HG03460 (cell line): ENCODE results near the gene GJC1.
"Not testable (repeated sequence)": the region's sequence is repeated elsewhere in the genome, so short reads cannot be mapped to it uniquely, and the experiment has no call there.

Experiments used
- ATAC-seq: cut with Tn5 transposase; IDR thresholded peaks from one replicate; pipeline ENCODE4 v1.9.1; 2021; ENCODE audit not compliant: unreplicated experiment

GJC1 gene

DNA sequence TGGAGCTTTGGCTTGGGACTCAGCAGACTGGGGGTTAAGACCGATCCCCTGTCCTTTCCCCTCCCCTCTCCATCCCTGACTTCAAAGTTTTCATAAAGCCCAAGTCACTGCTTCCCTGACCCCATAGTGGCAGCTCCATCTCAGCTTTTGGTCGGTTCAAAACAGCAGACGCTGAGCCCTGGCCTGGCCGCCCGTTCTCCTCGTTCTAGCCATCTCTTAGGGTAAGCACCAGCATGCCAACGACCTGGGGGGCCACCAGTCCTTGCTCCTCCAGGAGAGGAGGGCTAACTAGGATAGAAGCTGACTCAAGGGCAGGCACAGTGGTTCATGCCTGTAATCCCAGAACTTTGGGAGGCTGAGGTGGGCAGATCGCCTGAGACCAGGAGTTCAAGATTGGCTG, 16.1 kb upstream of the GJC1 start:
- no peak for ATAC-seq

DNA sequence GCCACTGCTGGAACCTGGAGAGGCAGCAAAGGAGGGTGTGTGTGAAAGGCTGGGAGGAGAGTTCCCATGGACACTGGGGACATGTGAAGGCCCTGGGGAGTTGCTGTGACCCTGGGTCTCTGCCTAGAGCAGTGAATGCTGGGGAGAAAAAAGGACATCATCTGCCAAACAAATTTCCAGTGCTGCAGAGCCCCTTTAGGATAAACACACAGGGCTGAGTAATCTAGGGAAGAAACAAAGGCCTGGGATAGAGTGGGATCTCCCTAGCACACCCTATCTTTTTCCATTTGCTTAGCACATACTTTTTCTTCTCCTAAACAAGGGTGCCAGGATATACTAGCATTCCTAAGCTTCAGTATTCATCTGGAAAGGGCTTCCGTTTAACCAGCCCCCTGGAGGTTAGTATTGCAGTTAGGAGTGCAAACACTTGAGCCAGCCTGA, 14.3 kb upstream of the GJC1 start:
- no peak for ATAC-seq

- ATAC-seq, result no peak
Measured at GRCh38 chr17:44842748-44843147, 12.7 kb upstream of the GJC1 start.

DNA sequence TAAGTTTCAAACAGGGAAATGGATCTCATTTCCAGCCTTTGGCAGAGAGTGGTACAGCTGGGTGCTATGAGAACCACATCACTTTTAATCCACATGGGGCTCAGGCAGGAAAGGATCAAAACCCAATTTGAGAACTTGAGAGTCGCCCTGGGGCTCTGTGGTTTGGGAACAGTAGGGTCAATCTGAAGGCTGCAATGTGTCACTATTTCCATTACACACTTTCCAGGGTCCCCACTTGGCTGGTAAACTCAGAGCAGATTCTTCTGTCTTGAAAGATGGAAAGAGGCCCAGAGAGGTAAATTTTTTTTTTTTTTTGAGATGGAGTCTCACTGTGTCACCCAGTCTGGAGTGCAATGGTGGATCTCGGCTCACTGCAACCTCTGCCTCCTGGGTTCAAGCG, 10.8 kb upstream of the GJC1 start:
- no peak for ATAC-seq

DNA sequence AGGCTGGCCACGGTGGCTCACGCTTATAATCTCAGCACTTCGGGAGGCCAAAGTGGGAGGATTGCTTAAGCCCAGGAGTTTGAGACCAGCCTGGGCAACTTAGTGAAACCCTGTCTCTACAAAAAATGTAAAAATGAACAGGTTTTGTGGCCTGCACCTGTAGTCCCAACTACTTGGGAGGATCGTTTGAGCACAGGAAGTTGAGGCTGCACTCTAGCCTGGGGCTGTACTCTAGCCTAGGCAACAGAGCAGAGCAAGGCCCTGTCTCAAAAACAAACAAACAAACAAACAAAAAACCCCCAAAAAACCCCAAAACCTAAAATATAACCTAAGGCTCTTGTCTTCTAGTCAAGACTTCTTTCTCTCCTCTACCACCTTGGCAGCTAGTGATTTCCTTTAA, 10.2 kb upstream of the GJC1 start:
- ATAC-seq, result no peak

DNA sequence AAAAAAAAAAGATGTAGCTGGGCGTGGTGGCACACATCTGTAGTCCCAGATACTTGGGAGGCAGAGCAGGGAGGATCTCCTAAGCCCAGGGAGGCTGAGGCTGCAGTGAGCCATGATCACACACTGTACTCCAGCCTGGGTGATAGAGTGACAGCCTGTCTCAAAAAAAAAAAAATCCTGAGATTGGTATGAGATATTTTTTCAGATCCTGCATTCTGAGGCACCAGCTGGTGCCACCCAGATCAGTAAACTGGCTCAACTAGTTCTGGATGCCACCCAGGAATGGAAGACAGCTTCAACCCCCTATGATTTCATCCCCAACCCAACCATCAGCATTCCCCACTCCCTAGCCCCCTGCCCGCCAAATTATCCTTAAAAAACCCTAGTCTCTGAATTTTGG, 7.1 kb upstream of the GJC1 start:
- no peak for ATAC-seq

- ATAC-seq, result no peak
Measured at GRCh38 chr17:44832805-44833204, 2.7 kb upstream of the GJC1 start.

GRCh38 chr17:44831371-44831770, 1.3 kb upstream of the GJC1 start:
- no peak for ATAC-seq

DNA sequence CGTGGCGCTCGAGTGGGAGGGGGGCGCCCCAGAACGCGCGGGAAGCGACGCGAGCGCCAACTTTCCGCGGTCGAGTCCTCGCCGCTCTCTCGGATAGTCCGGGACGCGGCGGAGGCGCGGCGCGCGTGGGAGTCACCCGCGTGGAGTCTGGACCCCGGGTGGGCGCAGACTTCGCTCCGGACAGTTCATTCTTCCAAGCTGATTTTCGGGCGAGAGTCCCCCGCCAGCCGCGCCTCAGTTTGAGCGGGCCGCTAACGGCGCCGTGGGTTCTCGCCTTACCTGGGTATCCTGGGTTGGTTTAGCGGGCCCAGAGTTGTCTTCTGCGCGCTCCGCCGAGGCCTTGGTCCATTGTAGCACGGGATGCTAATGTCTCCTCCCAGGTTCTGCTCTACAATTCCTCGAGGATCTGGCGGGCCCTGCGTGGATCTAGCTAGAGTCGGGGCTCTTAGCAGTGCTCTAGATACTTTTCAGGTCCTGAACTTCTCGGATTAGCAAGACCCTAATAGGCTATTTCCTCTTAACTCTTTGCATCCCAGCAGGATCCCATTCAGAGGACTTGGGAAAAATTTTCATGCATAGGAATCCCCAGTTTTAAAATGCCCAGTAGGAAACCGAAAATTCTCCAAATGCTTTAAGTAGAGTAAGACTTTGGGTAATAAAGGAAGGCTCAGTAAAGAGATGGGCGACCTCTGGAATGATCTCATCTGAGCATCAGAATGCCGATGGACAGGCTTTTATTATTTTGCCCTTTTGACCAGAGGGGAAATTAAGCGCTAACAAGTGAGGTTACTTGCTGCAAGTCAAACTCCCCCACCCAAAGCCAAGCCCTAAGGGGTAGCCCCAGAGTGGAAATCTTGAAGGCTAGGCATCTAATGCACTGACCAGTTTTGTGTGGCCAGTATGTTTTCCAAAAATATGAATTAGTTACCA, 537 bp upstream of the GJC1 start:
- ATAC-seq, result no peak

- ATAC-seq, result no peak
Measured at GRCh38 chr17:44828919-44829522, 1.1 kb downstream of the GJC1 start.

DNA sequence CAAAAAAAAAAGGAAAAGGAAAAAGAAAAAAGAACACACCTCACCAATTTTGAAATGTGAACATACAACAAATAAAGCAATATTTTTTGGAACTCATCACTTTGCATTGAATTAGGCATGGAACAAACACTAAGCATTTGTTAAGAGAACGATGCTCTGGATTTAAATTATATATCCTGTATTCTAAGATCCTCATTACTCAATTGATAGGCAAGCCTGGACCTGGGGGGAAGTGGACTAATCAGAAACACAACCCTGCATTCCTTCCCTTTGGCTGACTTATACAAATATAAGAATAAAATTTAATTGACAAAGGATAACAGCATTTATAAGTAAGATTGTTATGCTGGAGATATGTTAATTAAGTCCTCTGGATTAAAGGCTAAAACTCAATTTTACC, 2.2 kb downstream of the GJC1 start:
- no peak for ATAC-seq

DNA sequence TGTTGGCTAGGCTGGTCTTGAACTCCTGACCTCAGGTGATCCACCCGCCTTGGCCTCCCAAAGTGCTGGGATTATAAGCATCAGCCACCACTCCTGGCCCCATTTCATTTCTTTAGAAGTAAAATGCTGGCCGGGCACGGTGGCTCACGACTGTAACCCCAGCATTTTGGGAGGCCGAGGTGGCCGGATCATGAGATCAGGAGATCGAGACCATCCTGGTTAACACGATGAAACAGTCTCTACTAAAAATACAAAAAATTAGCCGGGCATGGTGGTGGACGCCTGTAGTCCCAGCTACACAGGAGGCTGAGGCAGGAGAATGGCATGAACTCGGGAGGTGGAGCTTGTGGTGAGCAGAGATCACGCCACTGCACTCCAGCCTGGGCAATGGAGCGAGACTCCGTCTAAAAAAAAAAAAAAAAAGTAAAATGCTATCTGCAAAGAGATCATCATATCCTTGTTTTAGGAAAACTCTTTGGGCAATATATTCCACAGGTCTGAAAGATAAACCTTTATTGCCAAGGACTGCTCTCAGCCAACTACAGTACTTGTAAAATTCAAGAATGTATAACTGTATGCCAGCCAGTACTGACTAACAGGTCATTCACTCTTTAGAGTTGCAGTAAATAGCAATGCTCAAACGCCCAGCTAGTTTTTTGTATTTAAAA, 3.8 kb downstream of the GJC1 start:
- no peak for ATAC-seq

- not testable (repeated sequence) for ATAC-seq
Measured at GRCh38 chr17:44825236-44825635, 4.9 kb downstream of the GJC1 start.

- ATAC-seq, result no peak
Measured at GRCh38 chr17:44820631-44821212, 9.4 kb downstream of the GJC1 start.

DNA sequence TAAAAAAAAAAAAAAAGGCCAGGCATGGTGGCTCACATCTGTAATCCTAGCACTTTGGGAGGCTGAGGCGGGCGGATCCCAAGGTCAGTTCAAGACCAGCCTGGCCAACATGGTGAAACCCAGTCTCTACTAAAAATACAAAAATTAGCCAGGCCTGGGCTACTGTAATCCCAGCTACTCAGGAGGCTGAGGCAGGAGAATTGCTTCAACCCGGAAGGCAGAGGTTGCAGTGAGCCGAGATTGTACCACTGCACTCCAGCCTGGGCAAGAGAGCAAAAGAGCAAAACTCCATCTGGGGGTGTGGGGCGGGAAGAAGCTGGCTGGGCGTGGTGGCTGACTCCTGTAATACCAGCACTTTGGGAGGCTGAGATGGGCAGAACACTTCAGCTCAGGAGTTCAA, 11.6 kb downstream of the GJC1 start:
- not testable (repeated sequence) for ATAC-seq

DNA sequence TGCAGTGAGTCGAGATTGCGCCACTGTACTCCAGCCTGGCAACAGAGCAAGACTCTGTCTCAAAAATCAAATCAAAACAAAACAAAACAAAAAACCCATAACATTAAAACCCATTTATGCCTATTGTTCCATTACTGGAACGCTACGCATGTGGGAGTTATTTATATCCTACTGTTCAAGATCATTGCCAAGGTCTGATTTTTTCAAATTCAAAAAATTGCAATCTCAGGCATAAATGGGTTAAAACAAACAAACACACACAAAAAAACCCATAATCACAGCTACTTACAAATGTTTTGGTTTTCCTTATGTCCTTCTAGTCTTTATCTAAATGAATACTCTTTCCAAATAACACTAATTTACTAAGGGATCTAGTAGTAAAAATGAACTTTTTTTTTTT, 17.8 kb downstream of the GJC1 start:
- ATAC-seq, result no peak

DNA sequence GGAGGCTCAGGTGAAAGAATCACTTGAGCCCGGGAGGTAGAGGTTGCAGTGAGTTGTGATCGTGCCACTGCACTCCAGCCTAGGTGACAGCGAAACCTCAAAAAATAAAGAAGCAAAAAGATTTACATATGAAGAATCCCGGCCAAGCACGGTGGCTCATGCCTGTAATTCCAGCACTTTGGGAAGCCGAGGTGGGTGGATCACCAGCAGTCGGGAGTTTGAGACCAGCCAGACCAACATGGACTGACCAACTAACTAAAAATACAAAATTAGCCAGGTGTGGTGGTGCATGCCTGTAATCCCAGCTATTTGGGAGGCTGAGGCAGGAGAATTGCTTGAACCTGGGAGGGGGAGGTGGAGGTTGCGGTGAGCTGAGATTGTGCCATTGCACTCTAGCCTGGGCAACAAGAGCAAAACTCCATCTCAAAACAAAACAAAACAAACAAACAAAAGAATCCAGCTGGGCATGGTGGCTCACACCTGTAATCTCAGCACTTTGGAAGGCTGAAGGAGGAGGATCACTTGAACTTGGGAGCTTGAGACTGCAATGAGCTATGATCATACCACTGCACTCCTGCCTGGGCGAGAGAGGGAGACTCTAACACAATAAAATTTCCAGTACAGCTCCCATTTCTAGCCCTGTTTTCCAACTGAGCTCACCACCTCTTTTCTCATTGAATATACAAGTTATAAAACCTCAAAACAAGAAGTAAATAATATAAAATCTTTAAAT, 21.3 kb downstream of the GJC1 start:
- ATAC-seq, result not testable (repeated sequence)

- no peak for ATAC-seq
Measured at GRCh38 chr17:44808156-44808555, 21.9 kb downstream of the GJC1 start.

DNA sequence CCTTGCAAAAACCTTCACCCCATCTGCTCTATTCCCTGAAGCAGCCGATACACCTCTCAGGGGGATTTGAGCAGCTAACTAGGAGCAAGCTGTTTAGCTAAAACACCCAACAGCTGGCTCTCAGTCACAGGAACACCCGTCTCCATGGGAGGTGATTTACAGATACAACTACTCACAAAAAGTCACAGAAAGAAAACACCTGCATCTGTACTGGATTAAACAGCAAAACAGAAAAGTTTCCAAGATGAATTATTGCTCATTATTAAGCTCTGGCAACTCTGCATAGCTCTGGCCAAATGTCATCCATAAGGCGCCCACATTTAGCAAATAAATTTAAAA, 22.3 kb downstream of the GJC1 start:
- no peak for ATAC-seq

DNA sequence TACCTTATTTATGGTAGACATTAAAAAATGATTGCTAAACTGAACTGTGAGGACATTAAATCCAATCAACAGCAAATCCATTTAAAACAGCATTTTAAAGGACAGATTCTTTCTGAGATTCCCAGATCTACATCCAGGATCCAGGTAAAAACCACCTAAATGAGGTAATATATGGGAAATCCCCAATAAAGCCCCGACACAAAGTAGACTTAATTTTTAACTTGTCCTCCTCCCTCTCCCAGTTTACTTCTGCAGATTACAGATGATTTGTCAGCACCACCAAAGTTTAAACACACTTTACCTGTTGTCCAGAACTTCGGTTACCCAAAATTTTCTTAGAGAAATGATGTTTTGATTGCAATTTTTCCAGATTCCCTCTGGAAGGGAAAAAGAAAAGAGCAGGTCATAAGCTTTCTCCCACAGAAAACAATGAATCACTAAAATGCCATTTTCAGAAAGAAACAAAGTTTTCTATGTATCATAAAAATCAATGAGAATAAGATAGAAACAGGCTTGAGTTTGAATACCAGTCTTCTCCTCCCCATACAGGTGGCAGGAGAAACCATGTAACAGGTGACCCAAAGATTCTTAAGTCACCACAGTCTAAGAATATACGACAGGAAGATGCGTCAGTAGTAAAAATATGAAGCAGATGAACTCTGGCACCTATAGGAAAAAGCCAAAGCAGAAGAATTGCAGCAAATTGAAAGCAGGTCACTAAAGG, 22.8 kb downstream of the GJC1 start:
- no peak for ATAC-seq
